Activated CD8-positive, alpha-beta memory T cell treated with anti-CD3 and anti-CD28 coated beads for 1 hour (primary cell): ENCODE measurements around the gene UBXN4.
"Not testable (repeated sequence)": the region's sequence is repeated elsewhere in the genome, so short reads cannot be mapped to it uniquely, and the experiment has no call there.

ENCODE experiments used
- DNase-seq, 2 donors: peaks; one replicate each; pipeline ENCODE4 v3.0.0-alpha.2; 2020; ENCODE audit warnings: low read depth in 1 of 2; ENCODE audit errors: extremely low read depth in 1 of 2

Gene UBXN4, protein sequence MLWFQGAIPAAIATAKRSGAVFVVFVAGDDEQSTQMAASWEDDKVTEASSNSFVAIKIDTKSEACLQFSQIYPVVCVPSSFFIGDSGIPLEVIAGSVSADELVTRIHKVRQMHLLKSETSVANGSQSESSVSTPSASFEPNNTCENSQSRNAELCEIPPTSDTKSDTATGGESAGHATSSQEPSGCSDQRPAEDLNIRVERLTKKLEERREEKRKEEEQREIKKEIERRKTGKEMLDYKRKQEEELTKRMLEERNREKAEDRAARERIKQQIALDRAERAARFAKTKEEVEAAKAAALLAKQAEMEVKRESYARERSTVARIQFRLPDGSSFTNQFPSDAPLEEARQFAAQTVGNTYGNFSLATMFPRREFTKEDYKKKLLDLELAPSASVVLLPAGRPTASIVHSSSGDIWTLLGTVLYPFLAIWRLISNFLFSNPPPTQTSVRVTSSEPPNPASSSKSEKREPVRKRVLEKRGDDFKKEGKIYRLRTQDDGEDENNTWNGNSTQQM

DNA sequence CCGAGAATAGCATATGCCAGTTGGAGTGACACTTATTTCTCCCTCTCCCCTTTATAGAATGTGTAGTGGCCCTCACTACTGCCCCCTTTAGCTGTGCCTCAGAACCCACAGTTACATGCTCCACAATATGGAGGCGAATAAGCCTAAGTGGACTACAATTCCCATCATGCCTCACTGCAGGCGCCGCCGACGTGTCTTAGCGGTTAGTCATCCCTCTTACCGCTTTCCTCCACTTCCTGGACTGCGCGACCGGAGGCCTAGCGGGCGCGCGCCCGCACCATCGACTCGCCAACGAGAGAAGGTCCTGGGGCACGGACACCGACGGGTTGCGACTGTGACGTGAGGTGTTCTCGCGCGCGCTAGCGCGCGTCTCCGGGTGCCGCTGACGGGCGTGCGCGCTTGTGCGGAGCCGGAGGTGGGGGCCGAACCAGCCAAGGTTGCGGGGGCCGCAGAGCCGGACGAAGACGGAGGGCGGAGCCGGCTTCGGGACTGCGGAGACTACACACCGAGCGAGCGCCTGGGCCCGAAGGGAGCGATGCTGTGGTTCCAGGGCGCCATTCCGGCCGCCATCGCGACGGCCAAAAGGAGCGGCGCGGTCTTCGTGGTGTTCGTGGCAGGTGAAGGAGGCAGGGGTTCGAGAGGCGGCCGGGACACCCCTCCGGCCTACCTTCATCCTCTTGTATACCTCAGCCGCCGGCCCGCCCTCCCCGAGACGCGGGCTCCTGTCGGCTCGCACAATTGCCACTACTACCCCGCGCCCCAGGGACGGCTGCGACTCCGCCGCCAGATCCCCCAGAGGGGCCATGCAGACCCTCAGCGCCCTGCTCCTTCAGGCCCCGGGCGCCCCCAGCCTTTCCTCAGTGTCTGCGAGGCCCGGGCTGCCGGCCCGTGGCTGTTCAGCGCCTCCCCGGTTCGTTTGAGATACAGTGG lies at the start of gene UBXN4:
UBXN4 (plus strand) TSS at position 461 of the 930 bp plus-strand sequence; CDS start at position 536, 75 bp downstream.
- peak; percentile 76 to 88 for DNase-seq

DNA sequence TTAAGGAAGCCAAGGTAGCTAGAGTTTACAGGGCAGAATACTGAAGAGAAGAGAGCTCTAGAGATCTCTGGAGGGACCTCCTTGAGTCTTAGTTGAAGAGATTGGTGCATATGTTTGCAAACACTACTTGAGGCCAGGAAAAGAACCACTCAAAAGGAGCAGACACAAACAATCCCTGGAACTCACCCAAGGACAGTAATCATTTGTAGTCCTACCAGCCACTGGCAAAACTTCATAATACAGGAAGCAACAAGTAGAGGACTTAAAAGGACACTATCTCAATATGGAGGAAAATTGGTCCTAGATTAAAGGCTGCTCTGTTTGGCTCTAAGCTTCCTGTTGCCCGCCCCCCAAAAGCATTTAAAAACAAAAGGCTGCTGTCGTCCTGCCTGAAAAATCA lies 46.9 kb upstream of the UBXN4 start:
- DNase-seq = no peak

DNA sequence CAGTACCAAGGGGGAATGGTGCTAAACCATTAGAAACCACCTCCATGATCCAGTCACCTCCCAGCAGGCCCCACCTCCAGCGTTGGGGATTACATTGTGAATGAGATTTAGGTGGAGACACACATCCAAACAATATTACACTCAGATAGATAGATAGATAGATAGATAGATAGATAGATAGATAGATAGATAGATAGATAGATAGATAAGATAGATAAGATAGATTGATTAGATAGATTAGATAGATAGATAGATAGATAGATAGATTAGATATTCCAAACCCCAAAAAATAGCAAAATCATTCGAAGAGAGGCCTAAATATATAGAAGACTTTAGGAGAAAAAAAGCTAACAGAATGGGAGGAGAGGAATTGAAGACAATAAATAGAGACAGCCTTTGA lies 42.8 kb upstream of the UBXN4 start:
- DNase-seq = no peak

DNA sequence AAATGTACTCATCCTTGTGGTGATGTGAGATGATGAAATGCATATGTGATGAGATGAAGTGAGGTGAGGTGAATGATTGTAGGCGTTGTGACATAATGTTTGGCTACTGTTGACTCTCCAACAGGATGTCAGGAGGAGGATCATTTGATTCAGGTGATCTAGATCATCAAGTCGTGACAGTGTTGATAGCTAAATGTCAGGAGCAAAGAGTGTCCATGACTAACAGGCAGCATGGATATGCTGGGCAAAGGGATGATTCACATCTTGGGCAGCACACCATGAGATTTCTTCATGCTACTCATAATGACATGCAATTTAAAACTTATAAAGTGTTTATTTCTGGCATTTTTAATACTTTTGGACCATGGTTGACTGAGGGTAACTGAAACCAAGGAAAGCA lies 40.2 kb upstream of the UBXN4 start:
- no peak for DNase-seq

DNA sequence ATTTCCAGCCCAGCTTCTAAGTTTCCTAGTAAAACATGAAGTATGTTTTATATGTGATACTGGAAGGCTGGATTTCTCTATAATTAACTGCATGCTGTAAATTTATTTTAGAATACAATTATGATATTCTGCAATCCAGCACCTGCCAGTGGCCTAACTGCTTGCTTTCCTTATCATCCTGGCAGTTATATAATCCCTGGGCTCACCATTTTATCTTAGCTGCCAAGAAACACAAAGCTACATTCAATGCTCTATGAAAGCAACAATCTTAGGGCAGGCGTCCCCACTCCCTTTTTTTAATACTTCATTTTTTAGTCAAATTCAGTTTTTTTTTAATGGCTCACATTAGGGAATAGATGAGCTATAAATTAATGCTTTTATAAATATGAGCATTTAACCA lies 38.4 kb upstream of the UBXN4 start:
- no peak for DNase-seq

DNA sequence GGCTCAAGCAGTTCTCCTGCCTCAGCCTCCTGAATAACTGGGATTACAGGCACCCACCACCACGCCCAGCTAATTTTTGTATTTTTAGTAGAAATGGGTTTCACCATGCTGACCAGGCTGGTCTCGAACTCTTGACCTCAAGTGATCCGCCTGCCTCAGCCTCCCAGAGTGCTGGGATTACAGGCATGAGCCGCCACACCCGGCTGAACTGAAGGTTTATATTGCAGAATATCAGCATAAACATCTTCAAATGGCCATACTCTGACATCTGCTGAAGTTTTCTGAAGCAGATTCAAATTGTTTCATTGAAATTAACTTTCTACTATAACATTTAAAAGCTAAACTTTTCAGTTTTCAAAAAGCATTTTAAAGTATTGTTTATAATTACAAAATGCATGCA lies 37.6 kb upstream of the UBXN4 start:
- DNase-seq = not testable (repeated sequence)

DNA sequence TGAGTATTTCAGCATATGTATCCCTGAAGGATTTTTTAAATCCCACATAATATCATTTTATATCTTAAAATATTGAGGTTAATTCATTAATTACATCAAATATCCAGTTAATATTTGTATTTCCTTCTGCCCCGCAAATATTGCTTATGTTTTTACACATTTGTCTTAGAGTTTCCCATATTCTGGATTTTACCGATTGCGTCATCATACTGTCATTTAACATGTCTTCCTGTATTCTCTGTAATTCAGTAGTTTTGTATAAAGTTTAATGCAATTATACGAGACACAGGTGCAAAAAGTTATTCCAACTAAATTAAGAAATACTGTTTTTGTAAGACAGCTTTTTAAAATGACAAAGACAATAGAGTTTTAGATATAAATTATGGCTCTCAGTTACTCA lies 33.5 kb upstream of the UBXN4 start:
- no peak for DNase-seq

DNA sequence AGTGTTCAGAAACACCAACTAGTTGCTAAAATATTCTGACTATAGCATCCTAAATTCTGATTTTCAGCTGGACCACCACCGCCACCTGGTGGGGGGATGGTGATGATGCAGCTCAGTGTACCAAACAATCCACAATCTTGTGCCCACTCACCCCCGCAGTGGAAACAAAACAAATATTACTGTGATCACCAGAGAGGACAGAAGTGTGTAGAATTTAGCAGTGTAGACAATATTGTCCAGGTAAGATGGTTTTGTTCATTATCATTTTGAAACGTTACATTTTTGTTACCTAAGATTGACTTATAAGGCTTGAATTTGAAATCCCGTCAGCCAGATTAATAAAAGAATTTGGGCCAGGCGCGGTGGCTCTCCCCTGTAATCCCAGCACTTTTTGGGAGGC lies 31.7 kb upstream of the UBXN4 start:
- peak; percentile 26 to 63 for DNase-seq

DNA sequence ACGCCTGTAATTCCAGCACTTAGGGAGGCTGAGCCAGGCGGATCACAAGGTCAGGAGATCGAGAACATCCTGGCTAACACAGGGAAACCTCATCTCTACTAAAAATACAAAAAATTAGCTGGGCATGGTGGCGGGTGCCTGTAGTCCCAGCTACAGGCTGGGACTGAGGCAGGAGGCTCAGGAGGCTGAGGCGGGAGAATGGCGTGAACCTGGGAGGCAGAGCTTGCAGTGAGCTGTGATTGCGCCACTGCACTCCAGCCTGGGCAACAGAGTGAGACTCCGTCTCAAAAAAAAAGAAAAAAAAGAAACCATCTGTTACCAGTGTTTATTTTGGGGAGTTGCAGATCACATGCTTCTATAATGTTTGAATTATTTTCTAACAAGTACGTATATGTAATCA lies 26.6 kb upstream of the UBXN4 start:
- DNase-seq = not testable (repeated sequence)

DNA sequence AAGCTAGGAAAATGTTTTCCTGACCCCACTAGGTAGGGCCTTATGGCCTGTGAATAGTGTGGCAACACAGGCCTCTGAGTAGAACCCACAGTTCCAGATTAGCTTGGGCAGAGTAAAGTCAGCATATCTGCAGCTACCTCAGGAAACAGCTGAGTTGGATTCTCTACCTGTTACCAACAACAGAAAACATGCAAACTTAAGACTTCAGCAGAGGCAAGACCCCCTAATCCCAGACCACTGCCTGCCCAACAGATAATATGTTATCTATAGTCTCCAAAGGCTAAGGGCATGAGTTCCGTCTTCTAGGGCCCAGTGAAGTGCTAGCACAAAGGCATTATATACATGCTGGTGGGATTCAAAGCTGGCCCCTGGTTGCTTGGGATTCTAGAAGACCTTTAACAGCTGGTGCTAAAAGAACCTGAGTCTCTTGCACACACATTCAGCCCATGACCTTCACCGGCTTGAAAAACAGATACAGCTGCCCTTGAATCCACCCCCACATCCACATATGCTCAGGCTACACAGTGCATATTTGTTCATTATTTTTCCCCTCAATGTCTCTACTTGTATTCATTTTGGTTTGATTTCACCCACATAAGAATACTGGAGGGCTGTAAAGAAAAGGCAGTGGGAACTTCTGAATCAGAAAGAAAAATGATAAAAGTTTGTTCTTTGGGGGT lies 13.5 kb upstream of the UBXN4 start:
- no peak for DNase-seq

DNA sequence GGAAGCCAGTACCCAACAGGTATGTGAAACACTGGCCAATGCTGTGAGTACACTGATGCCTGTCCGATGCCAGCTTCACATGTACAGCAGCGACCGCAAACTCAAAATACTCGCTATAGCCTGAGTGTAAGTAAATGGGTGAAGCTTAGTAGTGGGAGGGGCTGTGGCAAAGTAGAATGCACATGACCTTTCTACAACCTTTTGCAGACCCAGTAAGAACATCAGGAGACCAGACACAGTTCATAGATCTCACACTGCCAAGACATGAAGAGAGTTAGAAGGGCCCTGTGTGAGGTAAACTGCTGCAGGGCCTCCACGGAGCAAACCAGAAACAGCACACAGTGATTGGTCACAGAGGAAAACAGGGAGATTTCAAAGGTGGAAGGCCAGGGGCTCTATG lies 9.1 kb upstream of the UBXN4 start:
- no peak for DNase-seq

DNA sequence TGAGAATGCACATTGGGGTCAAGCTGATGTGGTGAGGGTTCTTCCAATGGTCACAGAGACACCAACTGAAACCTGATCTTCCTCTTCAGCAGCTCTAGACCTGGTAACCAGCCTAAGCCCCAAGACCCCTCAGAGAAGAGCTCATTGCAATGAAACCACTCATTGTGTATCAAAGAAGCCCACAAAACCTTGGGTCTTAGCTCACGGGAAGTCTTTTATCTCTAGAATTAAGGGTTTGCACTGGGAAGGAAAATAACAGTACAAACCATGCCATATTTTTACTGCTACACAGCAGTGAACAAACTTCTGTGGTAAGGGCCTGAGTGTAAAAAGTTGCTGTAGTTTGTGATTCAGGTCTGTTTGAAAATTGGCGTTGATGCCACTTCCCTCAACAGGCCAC lies 8.6 kb upstream of the UBXN4 start:
- no peak for DNase-seq

DNA sequence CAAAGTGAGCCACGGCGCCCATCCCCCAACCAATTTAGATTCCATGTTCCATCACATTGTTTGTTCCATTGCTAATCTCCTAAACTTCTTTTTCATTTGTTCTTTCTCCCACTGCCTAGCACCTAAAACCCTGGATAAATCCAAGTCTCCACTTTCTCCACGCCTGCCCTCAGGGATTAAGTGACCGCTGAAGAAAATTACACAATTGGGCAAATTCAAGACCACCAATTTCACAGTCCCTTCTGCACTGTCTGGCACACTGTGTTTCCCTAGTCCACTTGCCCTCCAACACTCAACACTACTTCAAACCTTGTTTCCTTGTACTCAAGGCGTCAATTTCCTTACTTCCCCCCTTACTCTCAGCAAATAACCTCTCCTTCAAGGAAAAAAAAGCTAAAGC lies 5.1 kb upstream of the UBXN4 start:
- no peak for DNase-seq

DNA sequence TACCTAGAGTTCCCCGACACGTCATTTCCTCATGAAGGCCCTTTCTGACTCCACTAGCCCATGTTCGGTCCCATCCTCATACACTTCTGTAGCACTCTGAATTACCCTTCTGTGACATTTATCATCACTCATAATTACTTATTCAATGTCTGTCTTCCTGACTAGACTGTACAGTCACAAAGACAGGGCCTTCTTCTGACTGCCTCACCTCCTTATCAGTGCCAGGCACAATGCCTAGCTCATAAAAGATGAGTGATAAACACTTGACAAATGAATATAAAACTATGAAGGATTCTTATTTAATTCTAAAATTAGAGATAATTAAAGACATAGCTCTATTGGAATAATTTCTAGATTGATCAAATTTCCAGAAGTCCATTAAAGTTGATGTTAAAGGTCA lies 1.4 kb upstream of the UBXN4 start:
- no peak for DNase-seq

DNA sequence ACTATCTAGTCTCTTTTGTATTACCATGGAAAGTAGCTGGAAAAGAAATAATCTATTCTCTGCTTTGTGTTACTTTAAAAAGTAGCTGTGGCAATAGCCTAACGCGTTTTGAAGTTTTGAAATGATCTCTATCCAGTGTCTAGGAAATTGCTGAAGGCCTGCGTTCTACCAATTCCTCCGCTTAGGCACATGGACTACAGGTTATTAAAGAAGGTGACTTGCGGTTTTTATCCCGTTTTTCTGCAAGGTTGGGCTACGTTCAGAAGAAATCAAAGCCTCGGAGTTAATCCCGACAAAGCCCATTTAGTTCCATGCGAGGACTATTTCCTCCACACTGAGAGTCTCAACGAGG lies 636 bp upstream of the UBXN4 start:
- no peak for DNase-seq

DNA sequence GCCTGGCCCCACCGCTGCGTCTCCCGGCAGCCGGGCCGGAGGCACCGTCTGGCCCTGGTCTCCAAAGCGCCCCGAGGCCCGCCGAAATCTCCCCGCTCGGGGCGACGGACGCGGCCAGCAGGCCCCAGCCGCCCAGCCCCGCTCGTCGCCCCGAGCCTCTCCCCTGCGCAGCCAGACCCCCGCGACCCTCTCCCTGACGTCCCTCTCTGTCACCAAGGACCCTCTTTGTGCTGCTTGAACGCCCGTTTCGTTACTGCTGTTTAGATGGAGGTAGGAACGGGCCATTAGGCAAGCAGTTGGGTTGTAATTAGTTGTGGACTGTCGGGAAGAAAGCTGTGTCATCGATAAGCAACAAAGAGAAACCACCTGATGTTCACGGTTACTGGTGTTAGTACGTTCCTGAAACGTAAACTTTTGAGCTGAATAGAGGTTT lies 686 bp downstream of the UBXN4 start:
- DNase-seq = no peak

DNA sequence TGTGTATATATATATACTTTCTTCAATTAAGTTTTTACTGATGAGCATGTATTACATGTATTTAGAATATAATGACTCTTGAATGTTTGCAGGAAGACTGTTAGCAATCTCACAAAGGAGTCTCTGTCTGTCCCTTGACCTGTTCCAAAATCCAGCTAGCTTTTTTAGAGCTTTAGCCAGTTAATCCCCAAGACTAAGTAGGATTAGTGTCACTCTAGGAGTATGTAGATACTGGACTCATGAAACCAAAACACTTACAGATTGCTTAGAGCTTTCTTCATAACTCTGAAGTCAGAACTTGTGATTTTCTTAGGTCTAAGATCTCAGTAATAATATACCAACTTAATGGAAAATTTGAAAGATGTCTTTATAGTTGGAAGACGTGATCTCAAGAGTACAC lies 2.2 kb downstream of the UBXN4 start:
- DNase-seq = no peak

DNA sequence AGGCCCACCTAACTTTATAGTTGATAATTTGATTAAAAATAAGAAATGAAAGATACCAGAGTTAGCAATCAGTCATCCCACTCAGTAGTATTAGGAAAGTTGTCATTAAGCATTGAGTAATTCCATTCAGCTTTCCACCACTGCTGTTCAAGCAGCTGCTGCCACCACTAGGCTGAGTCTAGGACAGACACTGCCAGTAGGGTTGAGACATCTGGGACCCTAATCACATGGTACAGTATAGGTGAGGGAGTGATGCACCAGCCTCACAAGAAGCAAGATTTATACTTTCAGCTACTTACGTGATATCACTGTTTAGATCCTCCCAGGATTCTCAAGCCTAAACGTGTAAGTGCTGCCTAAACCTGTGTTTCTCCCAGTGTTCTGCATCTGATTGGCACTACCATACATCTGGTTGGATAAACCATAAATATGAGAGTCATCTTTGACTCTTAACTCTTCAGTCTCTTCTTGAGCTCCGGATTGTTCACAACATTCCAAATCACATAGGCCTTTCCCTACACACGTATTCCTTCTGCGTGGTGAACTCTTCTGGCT lies 3.2 kb downstream of the UBXN4 start:
- DNase-seq = no peak

DNA sequence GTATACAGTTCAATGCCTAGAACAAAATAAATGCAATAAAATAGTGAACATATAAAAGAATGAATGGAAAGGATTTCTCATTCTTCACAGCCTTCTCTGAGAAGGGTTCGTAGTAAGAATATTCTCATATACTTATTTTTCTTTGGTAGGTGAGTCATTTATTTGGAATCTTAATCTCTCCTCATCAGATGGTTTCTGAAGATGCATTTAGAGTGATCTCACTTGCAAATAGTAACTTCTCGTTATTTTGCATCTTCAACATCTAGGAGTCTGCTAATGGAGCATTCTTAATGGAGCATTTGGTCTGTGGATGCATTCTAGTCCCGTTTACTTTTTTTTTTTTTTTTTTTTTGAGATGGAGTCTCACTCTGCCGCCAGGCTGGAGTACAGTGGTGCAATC lies 3.9 kb downstream of the UBXN4 start:
- no peak for DNase-seq

DNA sequence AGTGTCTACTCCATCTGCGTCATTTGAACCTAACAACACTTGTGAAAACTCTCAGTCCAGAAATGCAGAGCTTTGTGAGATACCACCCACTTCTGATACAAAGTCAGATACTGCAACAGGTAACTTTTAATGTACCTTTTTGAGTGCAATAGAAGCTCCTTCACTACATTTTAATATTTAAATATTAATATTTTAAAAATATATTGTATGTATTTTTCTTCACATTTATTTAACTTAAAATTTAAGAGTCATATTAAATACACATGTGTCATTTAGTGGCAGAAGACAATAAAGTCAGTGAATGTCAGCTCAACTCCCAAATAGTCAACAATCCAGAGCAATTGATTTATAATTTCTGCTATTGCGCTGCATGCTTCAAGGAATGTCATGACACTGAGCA lies 13.9 kb downstream of the UBXN4 start:
- no peak for DNase-seq

DNA sequence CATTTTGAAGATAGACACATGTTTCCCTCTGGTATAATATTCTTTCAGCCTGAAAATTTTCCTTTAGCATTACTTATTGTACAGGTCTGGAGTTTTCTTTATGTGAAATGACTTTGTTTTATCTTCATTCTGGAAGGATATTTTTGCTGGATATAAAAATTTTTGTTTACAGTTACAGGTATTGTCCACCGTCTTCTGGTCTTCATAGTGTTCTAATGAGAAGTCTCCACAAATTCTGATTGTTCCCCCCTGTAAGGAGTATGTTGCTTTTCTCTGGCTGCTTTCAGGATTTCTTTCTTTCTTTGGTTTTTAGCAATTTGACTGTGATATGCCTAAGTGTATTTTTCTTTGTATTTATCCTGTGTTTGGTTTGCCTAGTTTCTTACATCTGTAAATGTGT lies 15.0 kb downstream of the UBXN4 start:
- DNase-seq = no peak
